Adipocyte (in vitro differentiated cells): ENCODE measurements around the gene ANAPC2.

ENCODE experiments used
- DNase-seq: peaks from one replicate; pipeline ENCODE4 v3.0.0-alpha.2; 2015; ENCODE audit warnings: low read depth
- H3K27me3 ChIP-seq: replicated peaks from 2 replicates; pipeline ENCODE4 v1.7.0; 2013; ENCODE audit warnings: mild to moderate bottlenecking, low read length, moderate library complexity; ENCODE audit not compliant: control insufficient read depth, insufficient read depth
- H3K36me3 ChIP-seq: 2 replicates; pipeline ENCODE4 v1.7.0; 2013; ENCODE audit warnings: low read length, mild to moderate bottlenecking, moderate library complexity; ENCODE audit not compliant: control insufficient read depth, insufficient read depth, severe bottlenecking
- H3K4me1 ChIP-seq: 2 replicates; pipeline ENCODE4 v1.7.0; 2013; ENCODE audit warnings: mild to moderate bottlenecking, low read length, moderate library complexity; ENCODE audit not compliant: control insufficient read depth, insufficient read depth
- H3K4me3 ChIP-seq: 2 replicates; pipeline ENCODE4 v1.7.0; 2013; ENCODE audit warnings: mild to moderate bottlenecking, low read length, moderate library complexity
- H3K9ac ChIP-seq: 2 replicates; pipeline ENCODE4 v1.7.0; 2013; ENCODE audit warnings: mild to moderate bottlenecking, low read length, moderate library complexity
- H3K9me3 ChIP-seq: 2 replicates; pipeline ENCODE4 v1.7.0; 2013; ENCODE audit warnings: mild to moderate bottlenecking, low read length, moderate library complexity; ENCODE audit not compliant: control insufficient read depth

Gene ANAPC2

GRCh38 chr9:137167277-137167746 is 21.0 kb downstream of the ANAPC2 start:
- H3K4me1 ChIP-seq: peaks cover 3% of the 10 kb centered on the region
- DNase-seq: no peak
- H3K9me3 ChIP-seq: no peaks in the 10 kb centered on the region
- no peak overlapping the region for H3K9ac ChIP-seq
- peaks cover 52% of the 10 kb centered on the region for H3K27me3 ChIP-seq
- H3K36me3 ChIP-seq: no peaks in the 10 kb centered on the region
- no peak overlapping the region for H3K4me3 ChIP-seq

- Histone ChIP-seq H3K4me1 (peaks cover 3% of the 10 kb centered on the region), H3K9me3 (no peaks in the 10 kb centered on the region), H3K4me3 (no peak overlapping the region), H3K36me3 (no peaks in the 10 kb centered on the region), H3K27me3 (peaks cover 45% of the 10 kb centered on the region), H3K9ac (no peak overlapping the region)
- no peak for DNase-seq
These were observed 21.8 kb downstream of the ANAPC2 start for GRCh38 chr9:137166380-137167229.

- H3K36me3 ChIP-seq: no peaks in the 10 kb centered on the region
- no peak overlapping the region for H3K4me3 ChIP-seq
- no peak overlapping the region for H3K9ac ChIP-seq
- peaks cover 36% of the 10 kb centered on the region for H3K27me3 ChIP-seq
- no peaks in the 10 kb centered on the region for H3K9me3 ChIP-seq
- H3K4me1 ChIP-seq: peaks cover 3% of the 10 kb centered on the region
- DNase-seq: no peak
These were observed 23.0 kb downstream of the ANAPC2 start for GRCh38 chr9:137165250-137165836.

- H3K36me3 ChIP-seq: no peaks in the 10 kb centered on the region
- H3K9ac ChIP-seq: no peak overlapping the region
- no peak for DNase-seq
- H3K27me3 ChIP-seq: peaks cover 38% of the 10 kb centered on the region
- no peaks in the 10 kb centered on the region for H3K9me3 ChIP-seq
- no peak overlapping the region for H3K4me3 ChIP-seq
- peaks cover 3% of the 10 kb centered on the region for H3K4me1 ChIP-seq
These were observed 23.8 kb downstream of the ANAPC2 start for GRCh38 chr9:137164370-137165249.

GRCh38 chr9:137163805-137164204 is 24.6 kb downstream of the ANAPC2 start:
- no peak for DNase-seq
- H3K4me1 ChIP-seq: no peaks in the 10 kb centered on the region
- H3K36me3 ChIP-seq: no peaks in the 10 kb centered on the region
- H3K9me3 ChIP-seq: no peaks in the 10 kb centered on the region
- peaks cover 46% of the 10 kb centered on the region for H3K27me3 ChIP-seq
- H3K9ac ChIP-seq: no peak overlapping the region
- H3K4me3 ChIP-seq: no peak overlapping the region

- Histone ChIP-seq H3K36me3 (no peaks in the 10 kb centered on the region), H3K4me3 (no peak overlapping the region), H3K9ac (no peak overlapping the region), H3K4me1 (no peaks in the 10 kb centered on the region), H3K27me3 (peaks cover 50% of the 10 kb centered on the region), H3K9me3 (no peaks in the 10 kb centered on the region)
- peak; percentile 14 for DNase-seq
These were observed 25.0 kb downstream of the ANAPC2 start for GRCh38 chr9:137163365-137163715.

GRCh38 chr9:137162505-137163364 is 25.6 kb downstream of the ANAPC2 start:
- Histone ChIP-seq H3K4me1 (no peaks in the 10 kb centered on the region), H3K27me3 (peaks cover 55% of the 10 kb centered on the region)

GRCh38 chr9:137161558-137162486 is 26.5 kb downstream of the ANAPC2 start:
- Histone ChIP-seq H3K4me1 (no peaks in the 10 kb centered on the region), H3K27me3 (peaks cover 59% of the 10 kb centered on the region), H3K9ac (no peak overlapping the region), H3K36me3 (no peaks in the 10 kb centered on the region), H3K4me3 (no peak overlapping the region), H3K9me3 (no peaks in the 10 kb centered on the region)
- no peak for DNase-seq

More at GRCh38 chr9:137162505-137163364, 25.6 kb downstream of the ANAPC2 start:
- Histone ChIP-seq H3K9me3 (no peaks in the 10 kb centered on the region), H3K9ac (no peak overlapping the region), H3K36me3 (no peaks in the 10 kb centered on the region), H3K4me3 (no peak overlapping the region)
- peak; percentile 17 for DNase-seq

GRCh38 chr9:137160716-137161557 is 27.4 kb downstream of the ANAPC2 start:
- Histone ChIP-seq H3K27me3 (peaks cover 58% of the 10 kb centered on the region), H3K9me3 (no peaks in the 10 kb centered on the region), H3K36me3 (no peaks in the 10 kb centered on the region), H3K9ac (no peak overlapping the region), H3K4me1 (no peaks in the 10 kb centered on the region), H3K4me3 (no peak overlapping the region)
- DNase-seq: no peak
